ENCODE measurements around the gene C22orf31. TPM values are rescaled to one million over a fixed set of nuclear protein-coding genes. Genes with fewer than 3 reads are reported as not detected.

The C22orf31 gene
- total and polyA plus RNA-seq, 2 experiments from 2014 or later, result 0.36 TPM; not detected in 1

GRCh38 chr22:29082826-29083545 lies 21.4 kb upstream of the C22orf31 start (continued):
- TF ChIP-seq ZNF462 (CRISPR knock-in tag; IDR thresholded peaks at IDR 0.05), result no peak
- TF ChIP-seq STAT1 (IDR thresholded peaks at IDR 0.05; ENCODE audit: unreplicated experiment), result no peak
- TF ChIP-seq NANOG (IDR thresholded peaks at IDR 0.05; ENCODE audit: borderline replicate concordance), result no peak
- TF ChIP-seq POLR2AphosphoS5 (IDR thresholded peaks at IDR 0.05; ENCODE audit: low read depth), result no peak
- TF ChIP-seq JUNB (IDR thresholded peaks at IDR 0.05; ENCODE audit: unreplicated experiment), result no peak
- no peak for TF ChIP-seq CREB1 (CRISPR knock-in tag; IDR thresholded peaks at IDR 0.05; ENCODE audit: low read depth)

- Histone ChIP-seq H3K36me3 (ENCODE audit: insufficient read depth) (no peaks in the 10 kb centered on the region), H2AFZ (no peak overlapping the region), H3K79me2 (replicated peaks; ENCODE audit: insufficient read depth) (no peaks in the 10 kb centered on the region), H3F3A (replicated peaks; ENCODE audit: low read depth) (no peaks in the 10 kb centered on the region), H3K4me3 (no peak overlapping the region), H3K27me3 (ENCODE audit: insufficient read depth) (no peaks in the 10 kb centered on the region), H3K27ac (ENCODE audit: low read depth) (no peak overlapping the region), H4K20me1 (replicated peaks; ENCODE audit: insufficient read depth) (no peaks in the 10 kb centered on the region), H3K4me1 (ENCODE audit: insufficient read depth) (peaks cover 44% of the 10 kb centered on the region), H3K4me2 (no peak overlapping the region), H3K9me2 (ENCODE audit: insufficient read depth) (no peaks in the 10 kb centered on the region)
- Mint-ChIP-seq H3K9me3 (no peaks in the 10 kb centered on the region), H3K27ac (no peak overlapping the region), H3K4me1 (peaks cover 24% of the 10 kb centered on the region), H3K27me3 (ENCODE audit: insufficient read depth, low read depth, poor library complexity) (peaks cover 3% of the 10 kb centered on the region), H3K36me3 (ENCODE audit: low read depth) (no peaks in the 10 kb centered on the region), H3K4me3 (no peak overlapping the region)
- ATAC-seq (no peak), DNase-seq (ENCODE audit: low spot score) (no peak)
- TF ChIP-seq REST (IDR thresholded peaks at IDR 0.05; ENCODE audit: unreplicated experiment), result no peak
- TF ChIP-seq ZNF331 (CRISPR knock-in tag; IDR thresholded peaks at IDR 0.05; ENCODE audit: low read depth), result no peak
- TF ChIP-seq JUNB (IDR thresholded peaks at IDR 0.05; ENCODE audit: unreplicated experiment), result no peak
- TF ChIP-seq STAT1 (IDR thresholded peaks at IDR 0.05; ENCODE audit: unreplicated experiment), result no peak
- TF ChIP-seq EZH2phosphoT487 (IDR thresholded peaks at IDR 0.05; ENCODE audit: unreplicated experiment), result no peak
These were observed 20.0 kb upstream of the C22orf31 start for GRCh38 chr22:29081517-29082236.
